ENCODE results near the gene NTRK2. TPM values are rescaled to one million over a fixed set of nuclear protein-coding genes. Genes with fewer than 3 reads are reported as not detected.

Gene NTRK2
- total and polyA plus RNA-seq, 8 donors: 6.0 to 31.4 (median 14.5) TPM

DNA sequence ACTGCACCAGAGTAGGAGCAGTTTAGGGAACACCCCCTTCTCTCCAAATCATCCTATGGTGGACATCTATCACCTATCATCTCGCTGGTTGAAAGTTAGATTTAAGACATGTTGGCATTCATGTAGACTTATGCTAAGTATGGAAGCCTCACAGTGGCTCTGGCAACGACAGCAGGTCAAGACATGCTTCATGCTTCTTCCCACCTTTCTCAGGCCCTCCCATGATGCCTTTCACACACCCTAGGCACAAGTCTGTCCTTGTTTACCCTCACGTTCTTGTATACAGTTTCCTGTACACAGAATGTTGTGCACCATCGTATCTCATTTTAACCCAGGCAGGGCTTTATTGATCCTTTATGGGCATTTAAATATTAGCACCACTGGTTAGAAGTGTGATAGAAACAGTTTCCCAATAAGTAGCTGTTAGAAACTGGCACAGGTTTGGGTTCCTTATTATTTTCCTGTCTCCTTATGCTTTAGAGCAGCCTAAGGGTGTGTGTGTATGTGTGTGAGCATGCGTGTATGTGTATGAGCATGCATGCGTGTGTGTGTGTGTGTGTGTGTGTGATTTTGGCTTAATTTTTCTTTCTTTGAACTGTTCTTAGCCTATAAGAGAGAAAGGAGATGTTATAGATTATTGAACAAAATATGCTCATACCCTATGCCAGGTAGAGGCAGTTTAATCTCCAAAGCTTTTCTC, 160.6 kb downstream of the NTRK2 start:
- intact Hi-C loops (cut with DNase I): no loop called here
- DNase-seq: no peak
- ATAC-seq: no peak
- Histone ChIP-seq H3K4me1 (no peaks in the 10 kb centered on the region), H3K27ac (no peak overlapping the region), H3K27me3 (no peaks in the 10 kb centered on the region), H3K36me3 (no peaks in the 10 kb centered on the region), H3K9me3 (no peaks in the 10 kb centered on the region), H3K4me3 (no peak overlapping the region)
- TF ChIP-seq CTCF (IDR thresholded peaks at IDR 0.05): no peak
- no peak for FAIRE-seq
- WGBS, 2 donors: 63 to 78% methylated on average over 6 of the region's 6 CpGs

GRCh38 chr9:84831377-84831776, 161.8 kb downstream of the NTRK2 start:
- H3K27me3 ChIP-seq: no peaks in the 10 kb centered on the region
- intact Hi-C loops (cut with DNase I): no loop called here
- TF ChIP-seq CTCF (IDR thresholded peaks at IDR 0.05): no peak
- H3K4me3 ChIP-seq: no peak overlapping the region
- WGBS, 2 donors: 62 to 74% methylated on average over 4 of the region's 4 CpGs
- no peak for DNase-seq
- no peaks in the 10 kb centered on the region for H3K4me1 ChIP-seq
- H3K9me3 ChIP-seq: no peaks in the 10 kb centered on the region
- no peaks in the 10 kb centered on the region for H3K36me3 ChIP-seq
- no peak for FAIRE-seq
- no peak for ATAC-seq
- no peak overlapping the region for H3K27ac ChIP-seq

DNA sequence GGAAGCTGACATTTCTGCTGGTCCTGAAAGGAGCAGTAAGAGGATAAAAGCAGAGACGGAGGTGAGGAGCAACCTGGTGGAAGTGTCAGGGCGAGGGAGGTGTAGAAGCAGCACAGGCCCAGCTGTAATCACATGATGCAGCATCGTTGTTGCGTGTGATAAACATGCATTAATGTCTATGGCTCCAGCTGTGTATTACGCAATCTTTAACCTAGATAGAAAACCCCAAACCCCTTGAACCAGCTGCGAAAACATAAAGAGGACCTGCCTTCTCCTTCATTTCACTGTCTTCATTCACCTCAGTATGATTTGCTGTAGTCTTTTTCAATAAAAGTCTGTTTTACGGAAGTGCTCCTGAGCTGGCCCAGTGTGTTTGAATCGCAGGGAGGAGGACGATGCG, 162.9 kb downstream of the NTRK2 start:
- DNase-seq: no peak
- 77 to 79% methylated on average over 10 of the region's 10 CpGs for WGBS, 2 donors
- no peaks in the 10 kb centered on the region for H3K27me3 ChIP-seq
- H3K27ac ChIP-seq: no peak overlapping the region
- intact Hi-C loops (cut with DNase I): no loop called here
- no peaks in the 10 kb centered on the region for H3K4me1 ChIP-seq
- no peak for TF ChIP-seq CTCF (IDR thresholded peaks at IDR 0.05)
- H3K36me3 ChIP-seq: no peaks in the 10 kb centered on the region
- ATAC-seq: no peak
- H3K4me3 ChIP-seq: no peak overlapping the region
- H3K9me3 ChIP-seq: no peaks in the 10 kb centered on the region
- FAIRE-seq: no peak

DNA sequence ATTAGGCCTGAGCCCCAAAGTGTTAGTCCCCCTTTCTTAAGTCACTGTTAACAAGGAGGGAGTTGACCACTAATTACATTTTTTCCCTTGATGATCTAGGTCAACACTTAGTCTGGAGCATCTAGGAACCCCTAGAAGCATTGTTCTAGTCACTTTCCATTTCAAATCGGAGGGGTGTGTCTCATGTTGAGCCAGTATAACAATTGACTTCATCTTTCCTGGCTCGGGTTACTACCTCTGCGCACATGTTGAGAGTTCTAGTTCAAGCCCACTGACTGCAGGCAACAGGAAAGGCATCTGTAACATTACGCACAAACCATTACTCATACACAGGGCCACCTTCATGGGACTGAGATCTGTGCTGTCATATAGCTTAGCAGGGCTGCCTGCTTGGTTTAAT, 164.9 kb downstream of the NTRK2 start:
- H3K27ac ChIP-seq: no peak overlapping the region
- no peak for FAIRE-seq
- no peak for TF ChIP-seq CTCF (IDR thresholded peaks at IDR 0.05)
- no peak overlapping the region for H3K4me3 ChIP-seq
- ATAC-seq: no peak
- no peaks in the 10 kb centered on the region for H3K36me3 ChIP-seq
- DNase-seq: no peak
- no peaks in the 10 kb centered on the region for H3K4me1 ChIP-seq
- intact Hi-C loops (cut with DNase I): no loop called here
- no peaks in the 10 kb centered on the region for H3K9me3 ChIP-seq
- H3K27me3 ChIP-seq: no peaks in the 10 kb centered on the region
- WGBS, 2 donors: 73 to 84% methylated on average over 4 of the region's 4 CpGs

- FAIRE-seq: no peak
- no peak for TF ChIP-seq CTCF (IDR thresholded peaks at IDR 0.05)
- H3K27me3 ChIP-seq: no peaks in the 10 kb centered on the region
- no peak overlapping the region for H3K4me3 ChIP-seq
- WGBS, 2 donors: 66 to 75% methylated on average over 5 of the region's 5 CpGs
- H3K4me1 ChIP-seq: no peaks in the 10 kb centered on the region
- DNase-seq: no peak
- no peaks in the 10 kb centered on the region for H3K9me3 ChIP-seq
- H3K27ac ChIP-seq: no peak overlapping the region
- no peaks in the 10 kb centered on the region for H3K36me3 ChIP-seq
- ATAC-seq: no peak
- intact Hi-C loops (cut with DNase I): no loop called here
These were observed 166.2 kb downstream of the NTRK2 start for GRCh38 chr9:84835745-84836144.

Data from pancreas (tissue), 10 donors.